Testis (tissue), 2 donors: ENCODE data around the gene RPL4.

Experiments
- CTCF ChIP-seq, 3 experiments: fragments of 450-650 bp in 2 of 3; fragments of 200-600 bp in 1 of 3; sonication (generic) in 1 of 3; IDR thresholded peaks; one replicate each; pipeline ENCODE4 v1.5.1; 2016 to 2019; ENCODE audit warnings: antibody characterized with exemption in 3 of 3, mild to moderate bottlenecking in 2 of 3, moderate library complexity in 1 of 3
- POLR2A ChIP-seq: fragments of 450-650 bp; IDR thresholded peaks from one replicate; pipeline ENCODE4 v1.6.1; 2017; ENCODE audit warnings: antibody characterized with exemption, mild to moderate bottlenecking, moderate library complexity

- TF ChIP-seq CTCF (IDR thresholded peaks at IDR 0.05) (no peak), POLR2A (no peak)
Measured at GRCh38 chr15:66505818-66506217, 1.2 kb upstream of the RPL4 start.
